Vagina (tissue), 2 donors: Measurements from ENCODE around the gene TMEM255B.

ENCODE experiments used
- CTCF ChIP-seq, 3 experiments: fragments of 450-650 bp in 2 of 3; fragments of 200-600 bp in 1 of 3; sonication (generic) in 1 of 3; IDR thresholded peaks; one replicate each; pipeline ENCODE4 v1.5.1; 2017 to 2019; ENCODE audit warnings: antibody characterized with exemption in 3 of 3, mild to moderate bottlenecking in 2 of 3, moderate library complexity in 2 of 3
- POLR2A ChIP-seq, 2 donors: fragments of 450-650 bp; IDR thresholded peaks; one replicate each; pipeline ENCODE4 v1.6.1; 2017; ENCODE audit warnings: antibody characterized with exemption in 2 of 2, mild to moderate bottlenecking in 2 of 2, moderate library complexity in 2 of 2
- POLR2AphosphoS5 ChIP-seq, 2 donors: sonication (generic); formaldehyde crosslinking; IDR thresholded peaks; one replicate each; pipeline ENCODE4 v1.9.0; 2017; ENCODE audit warnings: antibody characterized with exemption in 2 of 2, mild to moderate bottlenecking in 2 of 2, low read depth in 1 of 2; ENCODE audit not compliant: insufficient read depth in 1 of 2

- TF ChIP-seq POLR2AphosphoS5 (IDR thresholded peaks at IDR 0.05; ENCODE audit: insufficient read depth in 1 of 2, low read depth in 1 of 2) (no peak), CTCF (IDR thresholded peaks at IDR 0.05) (no peak), POLR2A (IDR thresholded peaks at IDR 0.05) (no peak)
These were observed 89.0 kb downstream of the TMEM255B start for GRCh38 chr13:113848020-113848419.
